22Rv1 (cell line): Measurements from ENCODE around the gene SSTR1.

Experiments used
- ZFX ChIP-seq: fragments of 450-650 bp; IDR thresholded peaks from 2 replicates; pipeline ENCODE4 v1.6.1; 2017; ENCODE audit warnings: antibody characterized with exemption, borderline replicate concordance
- TF ChIP-seq, protein P1 (sequence below): fragments of 450-650 bp; IDR thresholded peaks from 2 replicates; pipeline ENCODE4 v1.5.1; 2017; ENCODE audit warnings: mild to moderate bottlenecking

- TF ChIP-seq, protein P1, sequence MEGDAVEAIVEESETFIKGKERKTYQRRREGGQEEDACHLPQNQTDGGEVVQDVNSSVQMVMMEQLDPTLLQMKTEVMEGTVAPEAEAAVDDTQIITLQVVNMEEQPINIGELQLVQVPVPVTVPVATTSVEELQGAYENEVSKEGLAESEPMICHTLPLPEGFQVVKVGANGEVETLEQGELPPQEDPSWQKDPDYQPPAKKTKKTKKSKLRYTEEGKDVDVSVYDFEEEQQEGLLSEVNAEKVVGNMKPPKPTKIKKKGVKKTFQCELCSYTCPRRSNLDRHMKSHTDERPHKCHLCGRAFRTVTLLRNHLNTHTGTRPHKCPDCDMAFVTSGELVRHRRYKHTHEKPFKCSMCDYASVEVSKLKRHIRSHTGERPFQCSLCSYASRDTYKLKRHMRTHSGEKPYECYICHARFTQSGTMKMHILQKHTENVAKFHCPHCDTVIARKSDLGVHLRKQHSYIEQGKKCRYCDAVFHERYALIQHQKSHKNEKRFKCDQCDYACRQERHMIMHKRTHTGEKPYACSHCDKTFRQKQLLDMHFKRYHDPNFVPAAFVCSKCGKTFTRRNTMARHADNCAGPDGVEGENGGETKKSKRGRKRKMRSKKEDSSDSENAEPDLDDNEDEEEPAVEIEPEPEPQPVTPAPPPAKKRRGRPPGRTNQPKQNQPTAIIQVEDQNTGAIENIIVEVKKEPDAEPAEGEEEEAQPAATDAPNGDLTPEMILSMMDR, result no peak
- TF ChIP-seq ZFX, result no peak
Measured at GRCh38 chr14:38158468-38158867, 49.2 kb upstream of the SSTR1 start.
